IPS DF 4.7 (cell line): Measurements from ENCODE around the gene TMEM214.

ENCODE experiments used
- DNase-seq: peaks from one replicate; pipeline ENCODE4 v3.0.0-alpha.2; 2013; ENCODE audit warnings: low spot score; ENCODE audit errors: extremely low read depth

TMEM214 gene

GRCh38 chr2:27039871-27040270 lies 7.1 kb downstream of the TMEM214 start:
- no peak for DNase-seq

- no peak for DNase-seq
Measured at GRCh38 chr2:27040282-27040681, 7.5 kb downstream of the TMEM214 start.

GRCh38 chr2:27041752-27042151 lies 9.0 kb downstream of the TMEM214 start:
- DNase-seq, result no peak

- DNase-seq, result no peak
Measured at GRCh38 chr2:27042159-27042661, 9.4 kb downstream of the TMEM214 start.

- no peak for DNase-seq
Measured at GRCh38 chr2:27042985-27043634, 10.3 kb downstream of the TMEM214 start.

GRCh38 chr2:27049422-27050280 lies 16.9 kb downstream of the TMEM214 start:
- no peak for DNase-seq

GRCh38 chr2:27050281-27050995 lies 17.7 kb downstream of the TMEM214 start:
- peak; percentile 78 for DNase-seq

- DNase-seq, result peak; percentile 87
Measured at GRCh38 chr2:27050996-27051901, 18.5 kb downstream of the TMEM214 start, which contains the start of gene AGBL5. TSS of gene AGBL5 (plus strand) at chr2:27051668. CDS start at chr2:27052959, 1,291 bp downstream.

- DNase-seq, result no peak
Measured at GRCh38 chr2:27051902-27052645, 19.3 kb downstream of the TMEM214 start.

- no peak for DNase-seq
Measured at GRCh38 chr2:27053321-27053720, 20.6 kb downstream of the TMEM214 start.

- DNase-seq, result no peak
Measured at GRCh38 chr2:27053776-27054175, 21.0 kb downstream of the TMEM214 start.

GRCh38 chr2:27054721-27055120 lies 22.0 kb downstream of the TMEM214 start:
- DNase-seq, result no peak

GRCh38 chr2:27057184-27057583 lies 24.4 kb downstream of the TMEM214 start:
- DNase-seq, result no peak

- DNase-seq, result no peak
Measured at GRCh38 chr2:27058210-27058609, 25.4 kb downstream of the TMEM214 start.

- no peak for DNase-seq
Measured at GRCh38 chr2:27059141-27059820, 26.5 kb downstream of the TMEM214 start.

GRCh38 chr2:27060323-27060722 lies 27.6 kb downstream of the TMEM214 start:
- DNase-seq, result no peak

GRCh38 chr2:27065128-27065527 lies 32.4 kb downstream of the TMEM214 start:
- DNase-seq, result no peak

GRCh38 chr2:27067385-27067784 lies 34.6 kb downstream of the TMEM214 start:
- DNase-seq, result no peak

GRCh38 chr2:27069436-27069835 lies 36.7 kb downstream of the TMEM214 start:
- DNase-seq, result no peak
